Measurements from ENCODE around the gene RPP40.

GRCh38 chr6:4958624-4959023 lies 45.2 kb downstream of the RPP40 start:
- TF ChIP-seq EP300 (IDR thresholded peaks at IDR 0.05) (no peak), POLR2A (IDR thresholded peaks at IDR 0.05) (no peak), CTCF (IDR thresholded peaks at IDR 0.05) (no peak)
